A549 (cell line): ENCODE measurements around the gene CDK9.

ENCODE experiments used
- CHD2 ChIP-seq: fragments of 150-350 bp; IDR thresholded peaks from 2 replicates; pipeline ENCODE4 v1.6.1; 2014; ENCODE audit warnings: low read length; ENCODE audit not compliant: partially characterized antibody
- CTCF ChIP-seq: fragments of >200 bp; sonication (Bioruptor Twin); formaldehyde crosslinking; IDR thresholded peaks from 3 replicates; pipeline ENCODE4 v1.5.1; 2016
- ESRRA ChIP-seq: fragments of 150-350 bp; IDR thresholded peaks from 2 replicates; pipeline ENCODE4 v1.6.1; 2014; ENCODE audit warnings: mild to moderate bottlenecking, low read length, borderline replicate concordance
- JUN ChIP-seq, 2 experiments: fragments of >200 bp; sonication (Bioruptor Twin); formaldehyde crosslinking; IDR thresholded peaks; 2 replicates in 1 of 2; 3 replicates in 1 of 2; pipeline ENCODE4 v1.6.1; 2016 to 2017
- KDM1A ChIP-seq: fragments of 200-600 bp; sonication (generic); IDR thresholded peaks from 2 replicates; pipeline ENCODE4 v1.6.1; 2016; ENCODE audit warnings: low read depth, mild to moderate bottlenecking
- KDM5A ChIP-seq: fragments of 200-600 bp; sonication (generic); IDR thresholded peaks from 2 replicates; pipeline ENCODE4 v1.6.1; 2016; ENCODE audit warnings: antibody characterized with exemption, mild to moderate bottlenecking
- MAX ChIP-seq: IDR thresholded peaks from 2 replicates; pipeline ENCODE4 v1.6.1; 2012
- MYC ChIP-seq: IDR thresholded peaks from 2 replicates; pipeline ENCODE4 v1.6.1; 2012; ENCODE audit warnings: mild to moderate bottlenecking, inconsistent platforms, low read length, improper control_type of control experiment, borderline replicate concordance
- PBX3 ChIP-seq: IDR thresholded peaks from 2 replicates; pipeline ENCODE4 v1.6.1; 2012
- POLR2A ChIP-seq: IDR thresholded peaks from 2 replicates; pipeline ENCODE4 v1.6.1; 2012; ENCODE audit warnings: mild to moderate bottlenecking, low read length
- REST ChIP-seq: fragments of 200-600 bp; sonication (generic); IDR thresholded peaks from 2 replicates; pipeline ENCODE4 v1.6.1; 2016; ENCODE audit warnings: antibody characterized with exemption, mild to moderate bottlenecking, moderate library complexity
- SMC3 ChIP-seq: fragments of >200 bp; sonication (Bioruptor Twin); formaldehyde crosslinking; IDR thresholded peaks from 3 replicates; pipeline ENCODE4 v1.6.1; 2018; ENCODE audit warnings: inconsistent platforms

GRCh38 chr9:127773272-127773671, 12.6 kb upstream of the CDK9 start:
- TF ChIP-seq CTCF (no peak), PBX3 (no peak), POLR2A (no peak), SMC3 (no peak), JUN (IDR thresholded peaks at IDR 0.05) (no peak), CHD2 (no peak), ESRRA (no peak), REST (no peak), KDM5A (no peak), KDM1A (no peak), MAX (no peak), MYC (no peak)
